NB4 (cell line): Measurements from ENCODE around the gene ABHD14A.

ENCODE experiments used
- DNase-seq: peaks from one replicate; pipeline ENCODE4 v3.0.0; 2010; ENCODE audit warnings: low read depth
- H3K4me3 ChIP-seq: one replicate; pipeline ENCODE4 v1.5.1; 2011; ENCODE audit warnings: mild to moderate bottlenecking, low read depth, low read length, moderate library complexity
- MYC ChIP-seq: IDR thresholded peaks from 2 replicates; pipeline ENCODE4 v1.6.1; 2011; ENCODE audit warnings: low read depth, low read length
- POLR2A ChIP-seq: IDR thresholded peaks from 2 replicates; pipeline ENCODE4 v1.6.1; 2011; ENCODE audit warnings: mild to moderate bottlenecking; ENCODE audit not compliant: insufficient read length; ENCODE audit errors: extremely low read depth
- TF ChIP-seq, protein P1 (sequence below): IDR thresholded peaks from one replicate; pipeline ENCODE4 v1.5.1; 2012; ENCODE audit warnings: low read depth, low read length
- TF ChIP-seq, protein P2 (sequence below): IDR thresholded peaks from 2 replicates; pipeline ENCODE4 v1.6.1; 2011; ENCODE audit warnings: low read depth, low read length

The ABHD14A gene

DNA sequence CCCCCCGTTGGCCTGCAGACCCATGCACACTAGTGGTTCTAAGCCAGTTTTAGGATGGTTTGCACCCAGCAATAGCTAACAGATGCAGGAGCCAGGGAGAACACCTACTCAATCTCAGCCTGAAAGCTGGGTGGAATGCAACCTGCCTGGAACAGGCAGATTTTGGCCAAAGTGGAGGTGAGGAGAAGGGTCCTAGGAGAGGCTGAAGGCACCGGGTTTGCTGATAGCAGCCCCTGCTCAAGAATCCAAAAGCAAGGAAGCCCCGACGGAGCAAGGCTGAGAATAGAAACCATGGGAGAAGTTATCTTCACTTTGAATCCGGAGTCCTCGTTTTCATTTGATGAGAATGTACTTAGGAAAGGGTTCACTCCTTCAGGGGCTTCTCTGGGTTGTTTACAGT lies 43.1 kb upstream of the ABHD14A start:
- no peak for TF ChIP-seq POLR2A
- TF ChIP-seq, protein P1, sequence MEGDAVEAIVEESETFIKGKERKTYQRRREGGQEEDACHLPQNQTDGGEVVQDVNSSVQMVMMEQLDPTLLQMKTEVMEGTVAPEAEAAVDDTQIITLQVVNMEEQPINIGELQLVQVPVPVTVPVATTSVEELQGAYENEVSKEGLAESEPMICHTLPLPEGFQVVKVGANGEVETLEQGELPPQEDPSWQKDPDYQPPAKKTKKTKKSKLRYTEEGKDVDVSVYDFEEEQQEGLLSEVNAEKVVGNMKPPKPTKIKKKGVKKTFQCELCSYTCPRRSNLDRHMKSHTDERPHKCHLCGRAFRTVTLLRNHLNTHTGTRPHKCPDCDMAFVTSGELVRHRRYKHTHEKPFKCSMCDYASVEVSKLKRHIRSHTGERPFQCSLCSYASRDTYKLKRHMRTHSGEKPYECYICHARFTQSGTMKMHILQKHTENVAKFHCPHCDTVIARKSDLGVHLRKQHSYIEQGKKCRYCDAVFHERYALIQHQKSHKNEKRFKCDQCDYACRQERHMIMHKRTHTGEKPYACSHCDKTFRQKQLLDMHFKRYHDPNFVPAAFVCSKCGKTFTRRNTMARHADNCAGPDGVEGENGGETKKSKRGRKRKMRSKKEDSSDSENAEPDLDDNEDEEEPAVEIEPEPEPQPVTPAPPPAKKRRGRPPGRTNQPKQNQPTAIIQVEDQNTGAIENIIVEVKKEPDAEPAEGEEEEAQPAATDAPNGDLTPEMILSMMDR: no peak
- TF ChIP-seq MYC: no peak
- TF ChIP-seq, protein P2, sequence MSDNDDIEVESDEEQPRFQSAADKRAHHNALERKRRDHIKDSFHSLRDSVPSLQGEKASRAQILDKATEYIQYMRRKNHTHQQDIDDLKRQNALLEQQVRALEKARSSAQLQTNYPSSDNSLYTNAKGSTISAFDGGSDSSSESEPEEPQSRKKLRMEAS: no peak
- DNase-seq: no peak
- H3K4me3 ChIP-seq: no peak overlapping the region

DNA sequence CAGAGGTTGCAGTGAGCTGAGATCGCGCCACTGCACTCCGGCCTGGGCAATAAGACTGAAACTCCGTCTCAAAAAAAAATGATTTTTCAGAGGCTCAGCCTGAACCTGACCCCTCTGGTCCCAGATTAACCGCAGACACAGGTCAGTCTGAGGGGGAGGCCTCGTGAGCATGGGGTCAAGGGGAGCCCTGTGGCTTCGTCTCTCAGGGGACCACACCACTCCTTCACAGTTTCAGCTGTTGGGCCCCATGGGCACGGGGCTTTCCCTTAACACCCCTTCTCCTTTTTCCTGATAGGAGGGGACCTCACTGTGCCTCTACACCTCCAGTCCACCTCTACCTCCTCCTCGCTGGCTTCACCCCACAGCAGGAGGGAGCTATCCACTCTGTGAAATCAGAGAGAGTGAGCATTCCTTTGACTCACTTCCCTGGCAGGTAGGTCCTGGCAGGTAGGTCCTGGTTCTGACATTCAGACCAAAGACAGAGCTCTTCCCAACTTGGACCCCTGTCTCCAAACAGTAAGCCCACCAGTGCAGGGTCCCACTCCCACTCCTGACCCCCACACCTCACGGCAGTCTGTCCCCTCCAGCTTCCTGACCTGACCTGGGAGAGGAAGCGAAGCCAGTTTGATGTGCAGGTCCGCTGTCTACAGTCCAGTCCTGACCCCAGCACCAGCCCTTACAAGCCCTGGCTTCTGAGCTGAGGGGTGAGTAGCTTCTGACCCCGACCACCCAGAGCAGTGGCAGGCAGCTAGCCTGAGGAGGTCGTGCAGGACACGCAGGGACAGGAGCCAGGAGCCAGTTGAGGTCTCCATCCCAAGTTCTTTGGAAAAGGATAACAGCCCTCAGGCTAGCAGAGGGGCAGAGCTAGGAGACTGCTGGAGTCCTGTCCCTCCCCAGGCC lies 42.1 kb upstream of the ABHD14A start:
- H3K4me3 ChIP-seq: no peak overlapping the region
- DNase-seq: no peak

DNA sequence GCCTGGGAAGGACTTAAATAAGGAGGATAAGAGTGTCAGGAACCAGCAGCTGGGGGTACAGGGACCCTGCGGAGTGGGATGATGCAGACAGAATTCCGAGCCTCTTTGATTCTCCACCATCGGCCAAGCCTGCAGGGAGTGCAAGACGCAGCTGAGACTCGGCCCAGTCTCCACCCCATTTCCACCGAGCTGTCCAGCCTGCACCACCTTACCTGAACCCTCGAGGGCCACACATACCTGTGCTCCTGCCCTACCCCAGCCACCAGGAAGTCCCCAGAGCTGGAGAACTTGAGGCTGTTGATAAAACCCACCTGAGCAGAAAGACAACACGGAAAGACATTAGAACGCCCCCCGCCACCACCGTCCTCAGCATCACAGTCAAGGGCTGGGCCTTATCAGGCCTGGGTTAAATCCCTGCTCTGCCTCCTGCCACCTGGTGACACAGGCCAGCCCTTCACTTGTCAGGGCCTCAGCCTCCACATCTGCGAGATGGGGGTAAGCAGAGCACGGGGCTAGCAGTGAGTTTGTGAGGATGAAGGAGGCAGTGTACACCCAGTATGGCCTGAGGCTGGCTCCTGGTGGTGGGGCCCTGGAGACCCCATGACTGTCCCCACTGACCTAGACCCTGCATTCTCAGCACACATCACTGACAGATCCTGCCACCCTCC lies 41.3 kb upstream of the ABHD14A start:
- TF ChIP-seq MYC (no peak), POLR2A (no peak)
- TF ChIP-seq, protein P1: no peak
- TF ChIP-seq, protein P2: no peak
- H3K4me3 ChIP-seq: no peak overlapping the region
- no peak for DNase-seq

More for the DNA sequence above, 42.1 kb upstream of the ABHD14A start:
- TF ChIP-seq POLR2A: no peak
- TF ChIP-seq, protein P1: no peak
- no peak for TF ChIP-seq MYC

DNA sequence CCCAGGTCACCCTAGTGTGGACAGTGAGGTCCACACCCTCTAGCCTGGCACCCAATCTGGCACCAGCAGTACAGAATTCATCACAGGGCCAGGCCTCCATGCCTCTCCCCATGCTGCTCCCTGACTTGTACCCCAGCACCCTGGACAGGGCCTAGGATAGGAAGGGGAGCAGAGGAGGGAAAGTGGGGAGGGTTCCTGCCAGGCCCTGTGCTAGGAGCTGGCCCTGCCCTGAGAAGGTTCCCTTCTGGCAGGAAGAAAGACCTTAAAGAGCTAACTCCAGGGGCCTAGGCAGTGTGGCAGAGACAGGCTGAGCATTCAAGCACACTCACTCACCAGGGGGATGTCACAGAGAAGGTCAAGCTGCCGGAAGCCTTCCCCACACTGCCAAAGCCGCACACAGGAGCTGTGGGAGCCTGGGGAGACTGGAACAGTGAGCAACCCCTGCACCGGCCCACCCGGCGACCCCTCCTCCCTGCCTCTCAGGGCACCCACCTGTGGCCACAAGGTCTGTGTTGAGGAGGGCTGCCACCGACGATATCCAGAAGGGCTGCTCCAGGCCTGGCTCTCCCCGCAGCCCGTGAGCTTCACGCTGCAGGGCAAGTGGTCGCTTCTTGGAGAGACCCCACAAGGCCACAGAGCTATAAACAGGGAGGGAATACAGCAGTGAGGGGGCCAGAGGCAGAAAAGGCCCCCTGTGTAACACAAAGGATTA lies 40.6 kb upstream of the ABHD14A start:
- TF ChIP-seq, protein P1: no peak
- TF ChIP-seq MYC: no peak
- TF ChIP-seq, protein P2: no peak
- no peak for TF ChIP-seq POLR2A
- DNase-seq: no peak
- H3K4me3 ChIP-seq: no peak overlapping the region

DNA sequence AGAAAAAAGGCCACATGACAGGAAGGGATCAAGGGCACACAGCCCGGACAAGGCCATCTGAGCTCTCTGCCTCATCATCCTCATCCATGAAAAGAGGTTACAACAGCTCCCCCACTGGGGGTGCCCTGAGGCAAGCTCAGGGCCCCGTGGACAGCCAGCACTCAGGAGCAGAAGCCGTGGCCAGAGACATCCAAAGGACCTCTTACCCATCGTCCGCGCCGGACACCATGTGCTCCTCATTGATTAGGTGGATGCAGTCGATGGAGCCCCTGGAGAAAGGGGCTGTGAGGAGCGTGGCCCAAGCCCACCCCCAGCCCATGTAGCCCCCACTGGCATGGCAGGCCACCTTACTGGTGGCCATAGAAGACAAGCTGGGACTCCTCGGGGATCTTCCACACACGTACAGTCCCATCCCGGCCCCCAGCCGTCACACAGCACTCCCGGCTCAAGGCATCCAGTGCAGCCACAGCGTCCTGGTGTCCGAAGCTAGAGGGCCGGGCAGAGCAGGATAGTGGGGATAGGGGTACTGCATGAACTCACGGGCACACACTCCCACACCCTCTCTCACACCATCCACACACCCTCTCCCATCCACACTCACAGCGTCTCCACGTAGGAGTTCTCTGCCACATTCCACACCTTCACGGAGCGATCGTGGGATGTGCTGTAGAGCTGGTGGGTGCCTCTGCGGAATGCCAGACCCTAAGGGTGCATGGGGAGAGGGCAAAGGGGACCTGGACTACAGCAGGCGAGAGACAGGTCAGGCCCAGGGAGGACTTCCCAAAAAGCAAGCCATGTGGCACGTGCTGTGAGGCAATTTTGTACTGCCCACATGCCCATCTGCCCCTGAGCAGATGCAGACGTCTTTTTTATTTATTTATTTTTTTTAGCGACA lies 39.6 kb upstream of the ABHD14A start:
- no peak for DNase-seq
- H3K4me3 ChIP-seq: no peak overlapping the region
- no peak for TF ChIP-seq POLR2A
- TF ChIP-seq, protein P1: no peak
- TF ChIP-seq MYC: no peak
- TF ChIP-seq, protein P2: no peak
